Measurements from ENCODE around the gene SPCS2.
A peak's percentile ranks its signal among the peaks of the same experiment; 100 is the strongest.
"Not testable (repeated sequence)": the region's sequence is repeated elsewhere in the genome, so short reads cannot be mapped to it uniquely, and the experiment has no call there.

The SPCS2 gene

GRCh38 chr11:74950374-74950969 lies 1.4 kb downstream of the SPCS2 start:
- DNase-seq = no peak

- DNase-seq = no peak
Measured at GRCh38 chr11:74951226-74951625, 2.2 kb downstream of the SPCS2 start.

GRCh38 chr11:74952752-74953151 lies 3.7 kb downstream of the SPCS2 start:
- no peak for DNase-seq

GRCh38 chr11:74953451-74953850 lies 4.4 kb downstream of the SPCS2 start:
- no peak for DNase-seq

GRCh38 chr11:74954199-74954598 lies 5.1 kb downstream of the SPCS2 start:
- DNase-seq = no peak

GRCh38 chr11:74956397-74957015 lies 7.4 kb downstream of the SPCS2 start:
- DNase-seq = no peak

- DNase-seq = no peak
Measured at GRCh38 chr11:74957937-74958629, 9.0 kb downstream of the SPCS2 start.

- DNase-seq = not testable (repeated sequence)
Measured at GRCh38 chr11:74960128-74960527, 11.1 kb downstream of the SPCS2 start.

GRCh38 chr11:74966651-74967050 lies 17.6 kb downstream of the SPCS2 start:
- no peak for DNase-seq

GRCh38 chr11:74970852-74971395 lies 21.9 kb downstream of the SPCS2 start:
- DNase-seq = no peak

GRCh38 chr11:74971424-74971823 lies 22.4 kb downstream of the SPCS2 start:
- no peak for DNase-seq

GRCh38 chr11:74978041-74978440 lies 29.0 kb downstream of the SPCS2 start:
- no peak for DNase-seq

- no peak for DNase-seq
Measured at GRCh38 chr11:74980634-74981033, 31.6 kb downstream of the SPCS2 start.

- DNase-seq = no peak
Measured at GRCh38 chr11:74981888-74982287, 32.8 kb downstream of the SPCS2 start.

GRCh38 chr11:74984070-74984469 lies 35.0 kb downstream of the SPCS2 start:
- no peak for DNase-seq

- DNase-seq = no peak
Measured at GRCh38 chr11:74984730-74985129, 35.7 kb downstream of the SPCS2 start.

GRCh38 chr11:74988541-74989259 lies 39.6 kb downstream of the SPCS2 start, which contains the start of gene NEU3:
NEU3 (plus strand) TSS chr11:74988933; CDS start chr11:74989061, 128 bp downstream.
- DNase-seq = peak; percentile 88

GRCh38 chr11:74989260-74989638 lies 40.2 kb downstream of the SPCS2 start:
- no peak for DNase-seq

GRCh38 chr11:74990150-74990549 lies 41.1 kb downstream of the SPCS2 start:
- DNase-seq = not testable (repeated sequence)

GRCh38 chr11:74990941-74991340 lies 41.9 kb downstream of the SPCS2 start:
- no peak for DNase-seq

GRCh38 chr11:74992852-74993251 lies 43.8 kb downstream of the SPCS2 start:
- DNase-seq = no peak

- DNase-seq = no peak
Measured at GRCh38 chr11:75000975-75001354, 51.9 kb downstream of the SPCS2 start.

- no peak for DNase-seq
Measured at GRCh38 chr11:75001686-75002085, 52.6 kb downstream of the SPCS2 start.

Measured in NCI-H146 (cell line).